Left lung (tissue), 10 donors: ENCODE results near the gene RBPJ. TPM values are rescaled to one million over a fixed set of nuclear protein-coding genes. Genes with fewer than 3 reads are reported as not detected.
A peak's percentile ranks its signal among the peaks of the same experiment; 100 is the strongest.

Experiments
- ATAC-seq: fragments of 200-7000 bp; cut with Tn5 transposase; one replicate; pipeline ENCODE4 v1.9.1; 2020; ENCODE audit warnings: moderate library complexity
- DNase-seq, 4 donors: peaks; one replicate each; pipeline ENCODE4 v3.0.0-alpha.2; 2013 to 2020
- H3K27ac ChIP-seq, 2 donors: fragments of 200-600 bp; sonication (generic) in 1 of 2; one replicate each; pipeline versions ENCODE4 v1.5.0 to v1.8.0; 2020 to 2021
- H3K27me3 ChIP-seq, 2 donors: fragments of 200-600 bp; sonication (generic) in 1 of 2; one replicate each; pipeline versions ENCODE4 v1.5.0 to v1.8.0; 2020 to 2021
- H3K36me3 ChIP-seq, 2 donors: fragments of 200-600 bp; sonication (generic) in 1 of 2; one replicate each; pipeline versions ENCODE4 v1.5.0 to v1.8.0; 2020 to 2021
- H3K4me1 ChIP-seq, 2 donors: fragments of 200-600 bp; one replicate each; pipeline ENCODE4 v1.8.0; 2021
- H3K4me3 ChIP-seq, 2 donors: fragments of 200-600 bp; sonication (generic) in 1 of 2; one replicate each; pipeline versions ENCODE4 v1.5.0 to v1.8.0; 2020 to 2021; ENCODE audit warnings: mild to moderate bottlenecking in 1 of 2
- H3K9me3 ChIP-seq, 2 donors: fragments of 200-600 bp; sonication (generic) in 1 of 2; one replicate each; pipeline versions ENCODE4 v1.5.0 to v1.8.0; 2020 to 2021
- intact Hi-C, 2 donors: fragments of 100-400 bp; cut with DNase I; formaldehyde crosslinking; loops; one replicate each; pipeline versions ENCODE4 v1.11.2 to v1.14.2; 2022
- polyA plus RNA-seq, 6 donors: library from polyadenylated mRNA; unstranded; fragments of 120-200 nt; gene quantifications; one replicate each; pipeline ENCODE4 v1.2.1, GENCODE V29; 2013; ENCODE audit not compliant: insufficient read length in 6 of 6
- total RNA-seq, 2 donors: library from RNA; stranded (reverse); fragmentation: NEBNext Ultra II Directional; extraction: Animal tissue kit (Norgen Biotek cat#: 25700); gene quantifications; one replicate each; pipeline ENCODE4 v1.2.1, GENCODE V29; 2021
- TF ChIP-seq, protein P1 (sequence below), 2 donors: fragments of 200-600 bp; sonication (generic) in 1 of 2; IDR thresholded peaks; one replicate each; pipeline versions ENCODE4 v1.5.0 to v1.8.0; 2021; ENCODE audit warnings: antibody characterized with exemption in 2 of 2
- donor health status: DM: no; HTN: yes; CAD: no.
- donor health status: DM: no; HTN: no; CAD: no.

The RBPJ gene
- total and polyA plus RNA-seq, 8 donors = 88.6 to 127 (median 105) TPM

DNA sequence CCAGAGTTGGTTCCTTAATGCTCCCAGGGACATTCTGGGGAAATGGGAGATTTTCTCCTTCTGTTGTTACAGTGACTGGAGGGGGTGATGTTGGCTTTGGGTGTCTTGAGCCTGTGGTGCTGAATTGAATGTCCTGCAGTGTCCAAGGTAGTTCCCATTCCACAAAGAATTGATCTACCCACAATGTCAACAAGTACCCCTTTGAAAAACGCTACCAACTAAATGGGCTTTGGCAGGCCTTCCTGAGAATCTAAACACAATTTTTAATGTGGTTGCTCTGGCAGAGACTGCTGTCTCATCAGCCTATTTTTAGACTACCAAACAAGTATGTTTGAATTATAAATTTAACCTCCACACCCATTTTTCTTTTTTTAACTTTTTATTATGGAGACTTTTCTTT, 100.1 kb downstream of the RBPJ start:
- no peak overlapping the region for H3K4me3 ChIP-seq
- H3K36me3 ChIP-seq = peaks cover 0 to 51% of the 10 kb centered on the region in 2 donors
- no peak overlapping the region for H3K27ac ChIP-seq
- H3K9me3 ChIP-seq = no peaks in the 10 kb centered on the region
- H3K4me1 ChIP-seq = no peaks in the 10 kb centered on the region
- TF ChIP-seq, protein P1, sequence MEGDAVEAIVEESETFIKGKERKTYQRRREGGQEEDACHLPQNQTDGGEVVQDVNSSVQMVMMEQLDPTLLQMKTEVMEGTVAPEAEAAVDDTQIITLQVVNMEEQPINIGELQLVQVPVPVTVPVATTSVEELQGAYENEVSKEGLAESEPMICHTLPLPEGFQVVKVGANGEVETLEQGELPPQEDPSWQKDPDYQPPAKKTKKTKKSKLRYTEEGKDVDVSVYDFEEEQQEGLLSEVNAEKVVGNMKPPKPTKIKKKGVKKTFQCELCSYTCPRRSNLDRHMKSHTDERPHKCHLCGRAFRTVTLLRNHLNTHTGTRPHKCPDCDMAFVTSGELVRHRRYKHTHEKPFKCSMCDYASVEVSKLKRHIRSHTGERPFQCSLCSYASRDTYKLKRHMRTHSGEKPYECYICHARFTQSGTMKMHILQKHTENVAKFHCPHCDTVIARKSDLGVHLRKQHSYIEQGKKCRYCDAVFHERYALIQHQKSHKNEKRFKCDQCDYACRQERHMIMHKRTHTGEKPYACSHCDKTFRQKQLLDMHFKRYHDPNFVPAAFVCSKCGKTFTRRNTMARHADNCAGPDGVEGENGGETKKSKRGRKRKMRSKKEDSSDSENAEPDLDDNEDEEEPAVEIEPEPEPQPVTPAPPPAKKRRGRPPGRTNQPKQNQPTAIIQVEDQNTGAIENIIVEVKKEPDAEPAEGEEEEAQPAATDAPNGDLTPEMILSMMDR (IDR thresholded peaks at IDR 0.05) = no peak
- intact Hi-C loops = no loop called here
- ATAC-seq = no peak
- H3K27me3 ChIP-seq = no peaks in the 10 kb centered on the region
- DNase-seq = no peak

DNA sequence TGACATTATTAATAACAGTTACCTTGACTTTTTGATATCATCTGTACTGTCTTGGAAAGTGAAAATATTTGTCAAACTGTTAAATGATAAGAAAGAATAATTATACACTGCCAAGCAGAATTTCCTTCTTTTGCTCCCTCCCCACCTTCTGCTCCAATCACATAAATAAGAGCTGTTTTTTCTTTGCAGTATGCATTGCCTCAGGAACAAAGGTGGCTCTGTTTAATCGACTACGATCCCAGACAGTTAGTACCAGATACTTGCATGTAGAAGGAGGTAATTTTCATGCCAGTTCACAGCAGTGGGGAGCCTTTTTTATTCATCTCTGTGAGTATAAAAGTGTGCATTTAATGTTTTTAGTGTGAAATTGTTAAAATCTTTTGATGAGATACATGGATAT, 103.3 kb downstream of the RBPJ start:
- H3K4me1 ChIP-seq = no peaks in the 10 kb centered on the region
- ATAC-seq (no peak), DNase-seq (no peak)
- H3K36me3 ChIP-seq = peaks cover 0 to 62% of the 10 kb centered on the region in 2 donors
- intact Hi-C loops = no loop called here
- TF ChIP-seq, protein P1 (IDR thresholded peaks at IDR 0.05) = no peak
- no peak overlapping the region for H3K27ac ChIP-seq
- H3K4me3 ChIP-seq = no peak overlapping the region
- H3K27me3 ChIP-seq = no peaks in the 10 kb centered on the region
- no peaks in the 10 kb centered on the region for H3K9me3 ChIP-seq

DNA sequence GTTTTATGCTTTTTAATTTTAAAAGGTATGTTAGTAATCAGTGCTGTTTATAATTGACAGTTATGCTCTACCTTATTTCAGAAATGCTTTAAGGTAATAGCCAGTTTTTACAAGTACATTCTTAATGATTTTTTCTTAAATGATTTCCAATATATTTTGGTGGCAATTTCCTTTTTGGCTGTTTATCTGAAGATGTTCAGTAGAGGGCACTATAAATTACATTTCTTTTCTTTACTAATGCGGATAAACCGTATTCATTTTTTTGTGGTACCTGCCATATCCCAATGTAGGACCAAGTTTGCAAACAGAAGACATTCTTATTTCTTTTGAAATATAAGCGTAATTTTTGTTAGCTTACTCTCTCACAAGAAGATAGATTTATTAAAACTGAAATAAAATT, 104.0 kb downstream of the RBPJ start:
- ATAC-seq (no peak), DNase-seq (no peak)
- intact Hi-C loops = no loop called here
- Histone ChIP-seq H3K27me3 (no peaks in the 10 kb centered on the region), H3K36me3 (peaks cover 0 to 69% of the 10 kb centered on the region in 2 donors), H3K4me1 (no peaks in the 10 kb centered on the region), H3K9me3 (no peaks in the 10 kb centered on the region), H3K27ac (no peak overlapping the region), H3K4me3 (no peak overlapping the region)
- TF ChIP-seq, protein P1 (IDR thresholded peaks at IDR 0.05) = peak in 1 of 2 donors; percentile 12

DNA sequence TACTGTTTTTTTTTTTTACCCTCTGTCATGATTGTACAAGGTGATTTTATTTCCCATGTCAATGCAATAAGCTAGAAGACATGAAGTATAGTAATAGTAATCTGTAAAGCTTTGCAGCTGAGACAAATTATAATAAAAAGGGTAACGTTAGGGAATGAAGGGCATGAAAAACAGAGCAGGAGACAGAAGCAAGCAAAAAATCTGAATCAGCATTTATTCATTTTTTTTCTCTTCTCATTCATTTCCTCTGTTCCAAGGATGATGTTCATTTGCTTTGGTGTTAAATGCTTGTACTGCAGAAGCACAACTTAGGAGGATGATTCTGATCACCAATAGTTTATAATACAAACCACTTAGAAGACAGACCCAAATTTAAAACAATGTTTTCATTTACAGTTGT, 105.1 kb downstream of the RBPJ start:
- Histone ChIP-seq H3K4me3 (no peak overlapping the region), H3K4me1 (no peaks in the 10 kb centered on the region), H3K9me3 (no peaks in the 10 kb centered on the region), H3K36me3 (peaks cover 0 to 74% of the 10 kb centered on the region in 2 donors), H3K27me3 (no peaks in the 10 kb centered on the region), H3K27ac (no peak overlapping the region)
- no peak for ATAC-seq
- TF ChIP-seq, protein P1 (IDR thresholded peaks at IDR 0.05) = no peak
- DNase-seq = no peak
- intact Hi-C loops = no loop called here

DNA sequence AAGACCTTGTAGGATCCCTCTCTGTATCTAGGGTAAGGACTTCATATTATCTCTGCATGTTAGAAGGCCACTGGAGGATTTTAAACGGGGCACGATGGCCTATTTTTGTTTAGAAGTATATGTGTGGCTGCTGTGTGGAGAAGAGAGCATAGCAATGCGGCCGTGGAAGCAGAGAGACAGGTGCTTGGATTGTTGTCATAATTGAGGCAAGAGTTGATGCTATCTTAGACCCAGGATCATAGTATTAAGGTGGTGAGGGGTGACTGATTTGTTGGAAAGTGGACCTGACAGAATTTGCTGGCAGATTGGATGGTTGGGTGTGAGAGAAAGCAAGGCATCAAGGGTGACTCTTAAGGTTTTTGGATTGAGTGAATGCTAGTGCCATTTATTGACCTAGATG, 106.1 kb downstream of the RBPJ start:
- TF ChIP-seq, protein P1 (IDR thresholded peaks at IDR 0.05) = no peak
- Histone ChIP-seq H3K27ac (no peak overlapping the region), H3K4me3 (no peak overlapping the region), H3K36me3 (peaks cover 0 to 73% of the 10 kb centered on the region in 2 donors), H3K9me3 (no peaks in the 10 kb centered on the region), H3K4me1 (no peaks in the 10 kb centered on the region), H3K27me3 (no peaks in the 10 kb centered on the region)
- DNase-seq (no peak), ATAC-seq (no peak)
- intact Hi-C loops = no loop called here
